ENCODE results near the gene WDTC1. TPM values are rescaled to one million over a fixed set of nuclear protein-coding genes. Genes with fewer than 3 reads are reported as not detected.

WDTC1 gene
- total RNA-seq, 1 donor from 2014 or later: 21.8 TPM

GRCh38 chr1:27300341-27301051, 66.1 kb downstream of the WDTC1 start:
- ATAC-seq (peak; percentile 91), DNase-seq (ENCODE audit: low spot score) (peak; percentile 79)

- no peak for DNase-seq (ENCODE audit: low spot score)
- ATAC-seq: no peak
Observed at GRCh38 chr1:27301052-27301422, 66.6 kb downstream of the WDTC1 start.

GRCh38 chr1:27301582-27302199, 67.3 kb downstream of the WDTC1 start:
- no peak for ATAC-seq
- DNase-seq (ENCODE audit: low spot score): no peak

GRCh38 chr1:27302612-27303011, 68.2 kb downstream of the WDTC1 start:
- no peak for ATAC-seq
- no peak for DNase-seq (ENCODE audit: low spot score)

- ATAC-seq (no peak), DNase-seq (ENCODE audit: low spot score) (no peak)
Observed at GRCh38 chr1:27303509-27303908, 69.1 kb downstream of the WDTC1 start.

GRCh38 chr1:27306071-27306470, 71.6 kb downstream of the WDTC1 start:
- ATAC-seq: no peak
- no peak for DNase-seq (ENCODE audit: low spot score)

GRCh38 chr1:27306892-27307761, 72.7 kb downstream of the WDTC1 start:
- DNase-seq (ENCODE audit: low spot score) (no peak), ATAC-seq (no peak)

GRCh38 chr1:27307874-27308598, 73.6 kb downstream of the WDTC1 start:
- no peak for DNase-seq (ENCODE audit: low spot score)
- no peak for ATAC-seq

- DNase-seq (ENCODE audit: low spot score): no peak
- no peak for ATAC-seq
Observed at GRCh38 chr1:27314169-27314568, 79.7 kb downstream of the WDTC1 start.

- ATAC-seq: no peak
Observed at GRCh38 chr1:27314737-27315136, 80.3 kb downstream of the WDTC1 start.

GRCh38 chr1:27316860-27317259, 82.4 kb downstream of the WDTC1 start:
- ATAC-seq (no peak), DNase-seq (ENCODE audit: low spot score) (no peak)

More at GRCh38 chr1:27314737-27315136, 80.3 kb downstream of the WDTC1 start:
- DNase-seq (ENCODE audit: low spot score): no peak

GRCh38 chr1:27318136-27318535, 83.7 kb downstream of the WDTC1 start:
- no peak for DNase-seq (ENCODE audit: low spot score)
- ATAC-seq: no peak

- no peak for ATAC-seq
- DNase-seq (ENCODE audit: low spot score): no peak
Observed at GRCh38 chr1:27318596-27318995, 84.2 kb downstream of the WDTC1 start.

GRCh38 chr1:27321813-27322568, 87.6 kb downstream of the WDTC1 start, which contains the start of gene TMEM222:
Gene TMEM222 (plus strand): TSS chr1:27322163. CDS start chr1:27322198, 35 bp downstream.
- peak; percentile 99 for ATAC-seq
- DNase-seq (ENCODE audit: low spot score): peak; percentile 98

- no peak for DNase-seq (ENCODE audit: low spot score)
- no peak for ATAC-seq
Observed at GRCh38 chr1:27322569-27323240, 88.3 kb downstream of the WDTC1 start.

GRCh38 chr1:27325286-27325685, 90.9 kb downstream of the WDTC1 start:
- DNase-seq (ENCODE audit: low spot score): no peak
- no peak for ATAC-seq

- no peak for DNase-seq (ENCODE audit: low spot score)
- ATAC-seq: no peak
Observed at GRCh38 chr1:27327964-27328363, 93.5 kb downstream of the WDTC1 start.

- DNase-seq (ENCODE audit: low spot score) (no peak), ATAC-seq (no peak)
Observed at GRCh38 chr1:27330786-27331185, 96.4 kb downstream of the WDTC1 start.

GRCh38 chr1:27331426-27331825, 97.0 kb downstream of the WDTC1 start:
- DNase-seq (ENCODE audit: low spot score): no peak

GRCh38 chr1:27331922-27332321, 97.5 kb downstream of the WDTC1 start:
- no peak for DNase-seq (ENCODE audit: low spot score)
- peak; percentile 29 for ATAC-seq

More at GRCh38 chr1:27331426-27331825, 97.0 kb downstream of the WDTC1 start:
- ATAC-seq: no peak
